ENCODE results near the gene NAA60.
A peak's percentile ranks its signal among the peaks of the same experiment; 100 is the strongest.

NAA60 gene

DNA sequence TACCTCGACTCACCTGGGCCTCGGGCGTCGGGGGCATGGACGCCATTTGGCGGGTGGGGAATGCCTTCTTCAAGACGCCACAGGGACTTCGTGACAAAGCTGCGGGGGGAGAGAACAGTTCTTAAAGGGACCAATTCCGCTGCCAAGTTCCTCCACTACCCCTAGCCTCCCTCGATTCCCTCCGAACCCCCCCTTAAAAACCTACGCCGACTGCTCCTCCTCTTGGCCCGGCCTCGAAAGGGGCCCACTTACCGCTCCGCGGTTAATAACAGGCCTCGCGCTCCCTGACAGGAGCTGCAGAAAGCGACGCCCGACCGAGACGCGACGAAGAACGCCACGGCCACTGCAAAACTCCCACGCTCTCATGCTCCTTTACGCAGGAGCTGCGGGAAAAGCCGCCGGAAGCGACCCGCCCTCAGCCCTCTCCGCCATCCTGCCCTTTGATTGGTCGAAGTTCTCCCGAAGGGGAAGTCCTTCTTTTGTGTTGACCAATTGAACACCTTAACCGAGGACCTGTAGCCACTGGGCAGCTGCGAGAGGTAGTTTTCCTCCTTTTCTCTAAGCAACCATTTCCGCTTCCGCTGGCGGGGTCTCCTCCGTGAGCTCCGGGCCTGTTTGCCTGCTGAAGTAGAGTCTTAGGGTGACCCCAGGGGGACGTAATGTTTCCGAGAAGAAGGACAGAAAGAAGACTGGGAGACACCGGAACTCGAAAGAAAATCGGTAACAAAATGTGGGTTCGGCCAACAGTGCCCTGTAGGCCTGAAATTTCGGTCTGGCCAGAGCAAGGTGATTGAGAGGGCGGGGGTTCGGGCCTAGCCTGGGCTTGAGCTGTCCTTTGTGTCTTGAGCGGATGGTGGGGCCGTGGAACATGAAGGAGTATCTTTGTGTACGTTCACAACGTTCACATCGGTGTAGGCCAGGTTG is at the start of gene NAA60, which contains the start of gene ZNF597:
Gene NAA60, plus strand, starts transcription at position 573 of the 924 bp plus-strand sequence. CDS start 32,548 bp downstream, outside the sequence.
Gene ZNF597, minus strand, starts transcription at position 397 of the 924 bp plus-strand sequence. Its CDS starts 351 bp downstream, at position 46.
- peak; percentile 76 for DNase-seq

DNA sequence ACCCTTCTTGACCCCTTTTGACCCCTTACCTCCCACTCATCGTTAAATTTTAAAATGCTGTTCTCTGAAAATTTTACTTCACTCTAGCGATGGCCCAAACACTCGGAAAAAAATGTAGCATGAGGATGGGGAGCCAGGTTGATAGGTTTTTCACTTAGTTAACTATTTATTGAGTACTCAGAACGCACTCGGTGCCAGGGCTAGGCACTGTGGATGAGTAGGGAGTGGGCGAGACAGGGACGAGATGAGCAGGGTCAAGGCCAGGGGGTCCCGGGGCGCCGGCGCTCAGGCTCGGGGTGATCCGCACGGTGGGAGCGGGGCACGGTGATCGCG is 43.1 kb upstream of the NAA60 start:
- DNase-seq: no peak

GRCh38 chr16:3400779-3401688 is 42.4 kb upstream of the NAA60 start, which contains the start of the genes ZNF174 and ZSCAN32:
Gene ZNF174, plus strand, starts transcription at chr16:3401215. Its CDS starts 790 bp downstream, at chr16:3402005.
Gene ZSCAN32, minus strand, starts transcription at chr16:3401004. Its CDS starts 3,447 bp downstream, at chr16:3397557.
- DNase-seq: peak; percentile 91

GRCh38 chr16:3401719-3402397 is 41.6 kb upstream of the NAA60 start:
- no peak for DNase-seq

DNA sequence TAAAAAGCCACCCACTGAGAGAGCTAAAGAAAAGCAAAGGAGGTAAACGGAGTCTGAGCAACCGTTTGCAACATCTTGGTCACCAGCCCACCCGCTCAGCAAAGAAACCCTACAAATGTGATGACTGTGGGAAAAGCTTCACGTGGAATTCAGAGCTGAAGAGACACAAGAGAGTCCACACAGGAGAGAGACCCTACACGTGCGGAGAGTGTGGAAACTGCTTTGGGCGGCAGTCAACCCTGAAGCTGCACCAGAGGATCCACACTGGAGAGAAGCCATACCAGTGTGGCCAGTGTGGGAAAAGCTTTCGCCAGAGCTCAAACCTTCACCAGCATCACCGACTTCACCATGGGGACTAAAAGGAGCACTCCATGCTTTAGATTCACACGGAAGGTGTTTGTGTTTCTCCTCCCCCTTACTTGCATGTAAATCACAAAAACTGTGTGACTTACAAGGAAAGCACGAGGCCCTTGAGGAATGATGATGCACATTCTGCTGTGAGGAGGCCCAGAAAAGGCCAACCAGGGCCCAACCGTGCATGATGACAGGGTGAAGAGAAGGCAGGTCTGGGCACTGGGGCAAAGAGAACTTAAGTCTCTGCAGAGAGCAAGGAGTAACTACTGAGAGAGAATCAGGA is 34.8 kb upstream of the NAA60 start:
- DNase-seq: no peak

DNA sequence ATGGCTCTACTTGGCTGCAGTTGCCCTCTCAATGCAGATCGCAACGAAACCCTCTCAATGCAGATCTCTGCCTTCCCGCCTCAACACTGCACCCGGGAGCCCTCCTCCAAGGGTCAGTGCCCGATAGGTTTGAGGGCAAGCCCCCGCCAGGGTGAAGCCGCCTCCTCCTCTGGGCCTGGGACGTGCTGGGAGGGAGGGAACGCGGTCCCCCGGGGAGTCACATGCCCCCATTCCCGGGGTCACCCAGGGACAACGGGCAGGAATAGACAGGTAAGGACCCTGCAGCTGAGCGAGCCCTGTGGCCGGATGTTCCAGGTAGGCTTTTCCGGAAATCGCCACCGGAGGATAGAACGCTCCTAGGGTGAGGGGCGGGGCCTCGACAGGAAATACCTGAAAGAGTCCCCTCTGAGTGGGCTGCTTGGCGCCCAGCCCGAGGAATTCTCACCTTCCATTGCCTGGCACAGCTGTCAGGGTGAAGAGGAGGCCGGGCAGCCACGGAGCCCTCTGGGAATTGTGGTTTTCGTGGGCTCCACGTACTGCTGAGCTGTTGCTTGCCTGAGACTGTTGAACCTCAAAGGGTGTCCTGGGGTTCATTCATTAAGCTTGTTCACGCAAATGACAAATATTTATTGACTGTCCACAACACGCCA is 29.6 kb upstream of the NAA60 start:
- no peak for DNase-seq

- DNase-seq: no peak
Observed at GRCh38 chr16:3431779-3432219, 11.7 kb upstream of the NAA60 start.

GRCh38 chr16:3434373-3434772 is 9.1 kb upstream of the NAA60 start:
- no peak for DNase-seq

DNA sequence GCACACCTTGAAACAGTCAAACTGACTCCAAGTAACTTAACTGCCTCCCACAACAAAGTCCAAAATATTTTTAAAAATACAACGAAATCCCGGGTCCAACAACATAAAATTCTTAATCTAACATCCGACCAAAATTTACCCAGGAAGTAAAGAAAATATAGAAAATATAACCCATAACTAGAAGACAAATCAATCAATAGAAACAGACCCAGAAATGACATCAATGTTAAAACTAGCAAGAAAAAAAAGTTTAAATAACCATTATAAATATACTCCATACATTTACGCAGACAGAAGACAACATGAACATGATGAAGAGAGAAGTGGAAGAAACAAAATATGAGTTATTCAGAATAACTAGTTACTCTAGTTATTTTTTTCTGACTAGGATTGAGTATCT is 3.8 kb upstream of the NAA60 start:
- no peak for DNase-seq

GRCh38 chr16:3444032-3444388 is 530 bp downstream of the NAA60 start:
- no peak for DNase-seq

GRCh38 chr16:3454093-3454492 is 10.6 kb downstream of the NAA60 start:
- DNase-seq: no peak

- no peak for DNase-seq
Observed at GRCh38 chr16:3454631-3455147, 11.2 kb downstream of the NAA60 start.

GRCh38 chr16:3457434-3458252 is 14.2 kb downstream of the NAA60 start:
- DNase-seq: peak; percentile 14

DNA sequence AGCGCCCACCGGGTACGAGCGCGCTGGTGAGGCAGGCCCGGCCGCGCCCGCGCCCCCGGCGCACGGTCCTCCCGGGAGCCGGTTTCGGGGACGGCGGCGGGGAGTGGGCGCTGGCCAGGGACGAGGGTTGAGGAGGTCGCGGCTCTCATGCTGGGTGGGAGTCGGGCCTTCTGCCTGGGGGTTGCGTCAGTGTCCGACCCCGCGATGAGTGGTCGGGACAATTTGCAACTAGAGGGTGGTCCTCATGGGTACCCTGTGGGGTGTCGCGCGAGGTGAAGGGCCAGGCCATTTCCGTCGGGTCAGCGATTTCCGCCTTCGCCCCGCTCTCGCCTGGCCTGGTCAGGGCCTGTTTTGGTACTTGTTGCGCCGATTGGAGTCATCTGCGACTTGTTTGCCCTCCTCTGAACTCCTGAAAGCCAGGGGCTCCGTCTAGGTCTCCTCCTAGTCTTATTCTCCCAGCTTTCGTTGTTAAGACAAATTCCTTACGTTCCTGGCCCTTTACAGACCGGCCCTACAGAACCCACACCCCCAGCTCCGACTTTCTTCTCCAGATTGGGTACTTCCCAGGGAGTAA is 14.9 kb downstream of the NAA60 start:
- DNase-seq: no peak

GRCh38 chr16:3458852-3459361 is 15.4 kb downstream of the NAA60 start:
- no peak for DNase-seq

- DNase-seq: no peak
Observed at GRCh38 chr16:3459401-3460090, 16.1 kb downstream of the NAA60 start.

DNA sequence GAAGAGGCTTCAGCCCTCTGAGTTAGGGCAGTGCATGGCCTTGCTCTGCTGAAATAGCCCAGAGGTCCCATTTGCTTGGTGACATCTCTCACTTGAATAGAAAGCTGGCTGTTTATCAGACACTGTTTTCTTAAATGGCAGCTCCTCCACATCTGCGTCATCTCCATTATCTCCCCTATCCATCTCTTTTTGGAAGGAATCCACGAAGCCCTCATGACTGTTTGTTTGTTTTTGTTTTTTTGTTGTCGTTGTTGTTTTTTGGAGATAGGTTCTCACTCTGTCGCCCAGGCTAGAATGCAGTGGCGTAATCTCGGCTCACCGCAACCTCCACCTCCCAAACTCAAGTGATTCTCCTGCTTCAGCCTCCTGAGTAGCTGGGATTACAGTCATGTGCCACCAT is 16.6 kb downstream of the NAA60 start:
- DNase-seq: no peak

DNA sequence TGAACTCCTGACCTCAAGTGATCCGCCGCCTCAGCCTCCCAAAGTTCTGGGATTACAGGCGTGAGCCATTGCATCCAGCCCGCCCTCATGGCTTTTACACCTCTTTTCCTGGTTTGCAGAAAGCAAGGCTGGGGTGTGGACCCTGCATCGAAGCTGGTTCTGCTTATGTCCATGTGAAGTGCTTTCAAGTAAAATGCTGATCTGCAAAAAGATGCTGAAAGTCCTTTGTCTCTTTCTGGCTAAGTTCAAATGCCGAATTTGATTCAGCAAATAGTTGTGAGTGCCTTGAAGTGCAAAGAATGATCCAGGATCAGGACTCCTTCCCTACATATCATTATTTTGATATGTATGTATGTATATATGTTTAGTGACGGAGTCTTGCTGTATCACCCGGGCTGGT is 17.1 kb downstream of the NAA60 start:
- no peak for DNase-seq

DNA sequence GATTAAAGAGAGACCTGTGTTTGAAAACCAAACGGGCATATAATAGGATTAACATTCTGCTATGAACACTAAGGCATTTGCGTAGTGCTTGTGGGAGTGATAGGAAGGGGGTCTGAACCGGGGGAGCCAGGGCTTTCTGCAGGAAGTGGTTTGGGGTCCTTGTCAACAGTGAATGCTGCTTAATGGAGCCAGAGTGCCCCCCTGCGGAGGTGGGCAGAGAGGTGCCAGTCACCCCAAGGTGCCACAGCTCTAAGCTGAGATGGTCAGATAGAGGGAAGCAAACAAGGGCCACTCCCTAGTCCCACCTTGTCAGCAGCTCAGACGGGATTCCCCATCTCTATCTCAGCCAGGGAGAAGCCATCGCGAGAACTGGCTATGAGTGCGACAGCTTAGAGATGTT is 17.7 kb downstream of the NAA60 start:
- DNase-seq: no peak

Data from NCI-H1417 treated with DMSO at 0.1 percent for 48 hours (cell line).